GM18519 (cell line): Measurements from ENCODE around the gene SLFN5.
"Not testable (repeated sequence)": the region's sequence is repeated elsewhere in the genome, so short reads cannot be mapped to it uniquely, and the experiment has no call there.

Source experiments
- ATAC-seq: cut with Tn5 transposase; IDR thresholded peaks from one replicate; pipeline ENCODE4 v1.9.1; 2021; ENCODE audit warnings: mild to moderate bottlenecking, moderate library complexity; ENCODE audit not compliant: unreplicated experiment, low FRiP score

SLFN5 gene

DNA sequence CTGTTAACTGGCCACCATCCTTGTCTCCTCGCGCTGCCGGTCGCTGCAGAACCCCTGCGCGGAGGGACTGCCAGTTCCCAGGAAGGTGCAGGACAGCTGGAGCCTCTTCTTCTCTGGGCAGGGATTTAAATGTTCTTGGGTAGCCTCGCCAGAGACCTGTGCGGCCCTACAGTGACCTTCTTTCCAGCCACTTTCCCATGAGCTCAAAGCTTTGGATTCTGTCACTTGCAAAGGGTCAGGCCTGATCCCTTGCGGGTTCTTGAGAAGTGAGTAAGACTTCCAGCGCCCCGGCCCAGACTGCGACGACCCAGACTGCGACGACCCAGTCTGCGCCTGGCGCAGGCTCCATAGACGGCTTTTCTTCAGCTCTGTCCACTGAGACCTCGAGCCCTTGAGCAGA lies 1.4 kb upstream of the SLFN5 start:
- no peak for ATAC-seq

DNA sequence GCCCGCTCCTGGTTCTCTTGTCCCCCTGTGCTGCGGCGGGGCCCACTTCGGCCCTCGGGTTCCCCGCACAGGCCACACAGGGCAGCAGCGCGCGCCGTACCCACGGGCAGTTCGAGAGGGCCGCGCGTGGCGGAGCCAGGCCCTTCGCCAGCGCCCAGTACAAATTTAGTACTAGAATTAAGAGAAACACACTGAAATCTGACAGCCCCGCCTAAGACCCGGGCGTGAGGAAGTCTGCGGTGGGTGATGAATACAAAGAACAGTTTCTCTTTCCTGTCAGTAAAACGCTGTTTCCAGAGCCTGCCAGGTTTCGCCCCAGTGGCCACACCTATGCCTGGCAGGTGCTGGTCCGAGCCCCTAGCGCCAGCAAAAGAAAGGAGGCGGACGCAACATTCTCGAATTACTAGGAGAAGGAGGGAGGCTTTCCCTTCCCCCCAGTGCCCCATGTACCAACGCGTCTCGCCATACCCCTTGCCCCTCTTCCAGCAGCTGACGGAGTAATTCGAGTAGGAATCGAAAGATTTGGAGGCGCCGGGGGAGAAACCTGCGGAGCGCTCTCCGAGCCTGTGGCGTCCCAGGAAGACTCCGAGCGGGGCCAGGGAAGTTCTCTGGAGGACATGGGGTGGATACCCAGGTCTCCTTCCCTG lies 591 bp upstream of the SLFN5 start:
- no peak for ATAC-seq

DNA sequence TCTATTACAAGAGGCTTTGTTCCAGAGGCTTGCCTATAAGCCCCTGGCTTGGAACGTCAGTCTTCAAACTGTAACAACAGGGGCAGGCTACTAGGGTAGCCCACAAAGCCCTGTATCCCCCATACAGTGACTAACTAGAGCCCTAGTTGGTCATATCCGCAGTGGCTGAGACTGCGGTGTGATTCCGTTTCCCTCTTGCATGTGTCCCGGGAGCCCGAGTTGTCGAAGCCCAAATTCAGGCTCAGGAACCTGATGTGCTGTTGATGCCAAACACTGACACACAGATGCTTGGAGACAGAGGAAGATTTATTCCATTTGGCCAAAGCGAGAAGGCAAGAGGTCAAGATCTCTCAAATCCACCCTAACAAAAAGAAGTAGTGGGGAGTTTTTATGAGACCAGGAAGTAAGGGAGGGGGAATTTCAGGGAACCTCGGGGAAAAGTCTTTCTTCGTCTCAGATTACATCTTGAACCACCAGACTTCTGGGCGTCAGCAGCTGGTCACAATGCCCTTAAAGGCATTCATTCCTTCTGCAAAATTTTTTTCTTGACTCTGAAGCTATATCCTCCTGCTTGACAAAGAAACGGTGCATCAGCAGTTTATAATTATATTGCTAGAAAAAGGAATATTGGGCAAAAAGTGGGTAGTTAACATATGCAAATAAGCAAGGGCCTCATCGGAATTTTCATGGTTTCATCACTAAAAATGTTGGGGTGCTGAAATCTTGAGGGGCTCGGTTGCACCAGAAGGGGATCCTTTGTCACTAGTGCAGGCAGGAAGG lies 879 bp downstream of the SLFN5 start:
- ATAC-seq, result no peak

DNA sequence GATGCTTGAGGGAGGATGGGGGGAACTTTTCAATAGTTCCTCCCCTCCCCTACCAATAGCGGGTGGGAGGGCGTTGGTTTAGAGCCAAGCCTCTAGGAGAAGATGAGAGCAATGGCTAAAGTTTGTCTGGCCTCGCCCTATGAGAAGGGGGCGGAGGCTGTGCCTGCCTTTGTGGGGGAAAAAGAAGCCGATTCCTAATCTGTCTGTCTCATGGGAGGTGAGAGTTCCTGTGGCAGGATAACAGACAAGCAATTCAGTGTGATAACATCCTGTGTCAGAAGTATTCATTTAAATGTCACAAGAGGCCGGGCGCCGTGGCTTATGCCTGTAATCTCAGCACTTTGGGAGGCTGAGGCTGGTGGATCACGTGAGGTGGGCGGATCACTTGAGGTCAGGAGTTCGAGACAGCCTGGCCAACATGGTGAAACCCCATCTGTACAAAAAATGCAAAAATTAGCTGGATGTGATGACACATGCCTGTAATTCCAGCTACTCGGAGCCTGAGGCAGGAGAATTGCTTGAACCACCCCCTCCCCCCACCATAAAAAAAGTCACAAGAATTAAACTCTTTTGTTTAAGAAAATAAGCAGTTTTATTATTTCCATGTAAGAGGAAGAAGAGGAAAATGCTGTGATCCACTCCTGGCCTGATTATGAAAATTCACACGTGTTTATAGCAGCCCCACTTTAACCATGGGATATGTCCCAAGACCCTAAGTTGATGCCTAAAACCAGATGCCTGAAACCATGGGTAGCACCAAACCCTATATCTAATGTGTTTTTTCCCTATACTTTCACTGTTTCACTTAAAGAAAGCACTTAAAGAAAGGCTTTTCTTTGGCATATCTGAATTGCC lies 1.7 kb downstream of the SLFN5 start:
- peak; percentile 66 for ATAC-seq

DNA sequence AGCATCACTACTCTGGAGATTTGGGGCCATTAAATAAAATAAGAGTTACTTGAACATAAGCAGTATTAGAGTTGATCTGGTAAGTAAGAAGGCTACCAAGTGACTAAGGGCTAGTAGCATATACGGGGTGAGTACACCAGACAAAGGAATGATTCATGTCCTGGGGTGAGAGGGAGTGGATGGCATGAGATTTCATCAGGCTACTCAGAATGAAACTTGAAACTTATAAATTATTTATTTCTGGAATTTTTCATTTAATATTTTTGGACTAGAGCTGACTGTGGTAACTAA lies 2.3 kb downstream of the SLFN5 start:
- no peak for ATAC-seq

DNA sequence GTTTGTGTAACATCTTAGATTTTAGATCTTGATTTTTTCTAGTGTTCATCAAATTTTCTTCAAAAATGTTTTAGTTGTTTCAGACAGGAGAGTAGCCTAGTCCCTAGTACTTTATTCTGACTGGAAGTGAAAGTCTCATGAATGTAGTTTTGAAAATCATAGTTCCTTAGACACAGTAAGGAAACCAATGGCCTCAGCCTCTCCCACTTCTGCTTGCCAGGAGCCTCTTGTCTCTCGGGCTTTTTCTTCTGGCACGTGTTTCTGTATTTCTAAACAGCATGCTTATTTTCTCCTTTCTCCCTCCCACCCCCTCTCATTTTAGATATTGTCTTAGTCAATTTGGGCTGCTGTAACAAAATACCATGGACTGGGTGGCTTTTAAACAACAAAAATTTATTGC lies 9.8 kb downstream of the SLFN5 start:
- no peak for ATAC-seq

DNA sequence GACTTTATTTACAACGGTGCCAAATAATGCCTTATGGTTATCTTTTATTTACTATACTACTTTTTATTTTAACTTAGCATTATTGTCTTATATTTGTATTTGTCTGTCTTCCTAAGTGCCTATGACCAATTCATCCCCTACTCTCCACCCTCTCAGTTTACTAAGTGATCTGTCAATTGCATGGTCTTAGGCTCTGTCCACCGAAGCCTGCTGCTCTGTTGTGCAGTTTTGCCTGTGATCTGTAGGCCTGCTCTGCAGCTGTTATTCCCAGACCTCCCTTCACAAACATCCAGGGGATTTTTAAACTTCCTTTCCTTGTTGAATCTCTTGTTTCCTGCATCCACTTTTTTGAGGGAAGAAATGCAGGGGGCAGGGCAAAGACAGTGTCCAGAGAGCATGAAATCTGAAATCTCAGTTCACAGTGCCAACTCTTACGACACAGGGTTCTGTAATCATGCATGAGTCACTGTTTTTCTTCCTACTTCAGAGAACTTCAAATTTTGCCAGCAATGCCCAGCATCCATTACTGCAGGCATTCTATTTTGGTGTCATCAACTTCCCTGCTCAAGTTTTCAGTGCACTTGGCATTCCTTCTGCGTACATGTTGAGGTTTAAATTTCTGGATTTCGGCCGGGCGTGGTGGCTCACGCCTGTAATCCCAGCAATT lies 11.4 kb downstream of the SLFN5 start:
- ATAC-seq, result no peak

DNA sequence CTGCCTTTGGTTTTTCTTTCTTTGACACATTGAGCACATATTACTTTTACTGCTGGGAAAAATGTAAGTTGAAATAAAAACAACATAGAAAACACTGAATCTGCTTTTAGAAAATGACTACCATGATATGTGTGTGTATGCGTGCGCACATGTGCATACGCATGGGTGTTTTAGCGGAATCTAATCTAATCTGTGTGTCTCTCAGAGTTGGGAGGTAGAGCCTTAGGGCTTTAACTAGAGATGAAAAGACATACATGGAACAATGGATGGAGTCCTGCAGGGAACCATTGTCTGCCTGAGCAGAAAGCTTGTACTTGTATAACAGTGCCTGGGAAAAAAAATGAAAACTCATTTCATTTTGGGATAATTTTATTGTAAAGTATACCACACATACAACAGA lies 12.4 kb downstream of the SLFN5 start:
- no peak for ATAC-seq

DNA sequence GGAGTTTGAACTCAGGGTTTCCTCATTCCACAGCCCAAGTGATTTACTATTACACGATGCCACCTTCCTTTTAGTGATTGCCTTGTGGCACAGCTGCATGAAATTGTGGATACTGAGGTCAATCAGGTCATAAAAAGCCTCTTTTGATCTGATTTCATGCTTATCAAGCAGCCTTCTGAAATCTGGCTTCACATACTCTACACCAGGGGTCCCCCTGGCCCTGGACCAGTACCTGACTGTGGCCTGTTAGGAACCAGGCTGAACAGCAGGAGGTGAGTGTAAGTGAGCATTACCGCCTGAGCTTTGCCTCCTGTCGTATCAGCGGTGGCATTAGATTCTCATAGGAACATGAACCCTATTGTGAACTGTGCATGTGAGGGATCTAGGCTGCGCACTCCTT lies 13.8 kb downstream of the SLFN5 start:
- ATAC-seq, result no peak

DNA sequence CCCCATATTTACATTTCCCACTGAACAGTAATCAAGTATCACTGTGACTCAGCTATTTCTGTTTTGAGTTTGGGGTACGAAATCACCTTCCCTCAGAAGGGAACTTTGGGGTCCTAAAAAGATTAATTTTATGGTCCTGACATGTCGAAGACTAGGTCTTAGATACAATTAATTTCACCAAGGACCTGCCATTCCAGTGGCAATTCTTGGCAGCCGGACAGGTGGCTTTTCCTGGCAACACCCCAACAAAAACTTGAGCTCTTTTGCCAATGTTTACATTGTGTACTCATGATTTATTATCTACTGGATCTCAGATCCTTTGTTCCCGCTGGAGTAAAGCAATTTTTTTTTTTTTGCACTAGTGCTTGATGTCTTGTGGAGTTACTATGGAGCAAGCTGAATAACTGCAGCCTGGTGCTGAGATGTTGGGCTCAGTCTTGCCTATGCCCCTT lies 14.4 kb downstream of the SLFN5 start:
- ATAC-seq, result no peak

DNA sequence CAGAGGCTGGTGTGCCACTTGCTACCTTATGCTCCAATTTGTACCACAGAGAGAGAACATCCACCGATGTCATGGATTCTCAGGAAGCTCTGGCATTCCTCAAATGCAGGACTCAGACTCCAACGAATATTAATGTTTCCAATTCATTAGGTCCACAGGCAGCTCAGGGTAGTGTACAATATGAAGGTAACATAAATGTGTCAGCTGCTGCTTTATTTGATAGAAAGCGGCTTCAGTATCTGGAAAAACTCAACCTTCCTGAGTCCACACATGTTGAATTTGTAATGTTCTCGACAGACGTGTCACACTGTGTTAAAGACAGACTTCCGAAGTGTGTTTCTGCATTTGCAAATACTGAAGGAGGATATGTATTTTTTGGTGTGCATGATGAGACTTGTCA lies 16.1 kb downstream of the SLFN5 start:
- ATAC-seq, result no peak

DNA sequence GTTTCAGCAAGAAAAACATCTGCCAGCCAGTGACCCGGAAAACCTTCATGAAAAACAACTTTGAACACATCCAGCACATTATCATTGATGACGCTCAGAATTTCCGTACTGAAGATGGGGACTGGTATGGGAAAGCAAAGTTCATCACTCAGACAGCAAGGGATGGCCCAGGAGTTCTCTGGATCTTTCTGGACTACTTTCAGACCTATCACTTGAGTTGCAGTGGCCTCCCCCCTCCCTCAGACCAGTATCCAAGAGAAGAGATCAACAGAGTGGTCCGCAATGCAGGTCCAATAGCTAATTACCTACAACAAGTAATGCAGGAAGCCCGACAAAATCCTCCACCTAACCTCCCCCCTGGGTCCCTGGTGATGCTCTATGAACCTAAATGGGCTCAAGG lies 22.2 kb downstream of the SLFN5 start:
- no peak for ATAC-seq

DNA sequence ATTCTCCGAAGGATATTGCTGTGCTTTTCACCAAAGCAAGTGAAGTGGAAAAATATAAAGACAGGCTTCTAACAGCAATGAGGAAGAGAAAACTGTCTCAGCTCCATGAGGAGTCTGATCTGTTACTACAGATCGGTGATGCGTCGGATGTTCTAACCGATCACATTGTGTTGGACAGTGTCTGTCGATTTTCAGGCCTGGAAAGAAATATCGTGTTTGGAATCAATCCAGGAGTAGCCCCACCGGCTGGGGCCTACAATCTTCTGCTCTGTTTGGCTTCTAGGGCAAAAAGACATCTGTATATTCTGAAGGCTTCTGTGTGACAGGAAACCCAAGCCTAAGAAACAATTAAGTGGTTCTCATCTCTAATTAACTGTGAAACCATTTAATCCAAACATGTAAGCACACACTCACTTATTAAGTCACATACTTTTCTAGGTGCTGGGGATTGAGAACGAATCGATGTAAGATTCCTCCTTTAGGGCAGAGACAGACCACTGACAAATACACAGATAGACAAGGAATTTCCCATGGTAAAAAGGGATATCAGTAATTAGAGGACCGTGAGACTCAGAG lies 22.8 kb downstream of the SLFN5 start:
- no peak for ATAC-seq

DNA sequence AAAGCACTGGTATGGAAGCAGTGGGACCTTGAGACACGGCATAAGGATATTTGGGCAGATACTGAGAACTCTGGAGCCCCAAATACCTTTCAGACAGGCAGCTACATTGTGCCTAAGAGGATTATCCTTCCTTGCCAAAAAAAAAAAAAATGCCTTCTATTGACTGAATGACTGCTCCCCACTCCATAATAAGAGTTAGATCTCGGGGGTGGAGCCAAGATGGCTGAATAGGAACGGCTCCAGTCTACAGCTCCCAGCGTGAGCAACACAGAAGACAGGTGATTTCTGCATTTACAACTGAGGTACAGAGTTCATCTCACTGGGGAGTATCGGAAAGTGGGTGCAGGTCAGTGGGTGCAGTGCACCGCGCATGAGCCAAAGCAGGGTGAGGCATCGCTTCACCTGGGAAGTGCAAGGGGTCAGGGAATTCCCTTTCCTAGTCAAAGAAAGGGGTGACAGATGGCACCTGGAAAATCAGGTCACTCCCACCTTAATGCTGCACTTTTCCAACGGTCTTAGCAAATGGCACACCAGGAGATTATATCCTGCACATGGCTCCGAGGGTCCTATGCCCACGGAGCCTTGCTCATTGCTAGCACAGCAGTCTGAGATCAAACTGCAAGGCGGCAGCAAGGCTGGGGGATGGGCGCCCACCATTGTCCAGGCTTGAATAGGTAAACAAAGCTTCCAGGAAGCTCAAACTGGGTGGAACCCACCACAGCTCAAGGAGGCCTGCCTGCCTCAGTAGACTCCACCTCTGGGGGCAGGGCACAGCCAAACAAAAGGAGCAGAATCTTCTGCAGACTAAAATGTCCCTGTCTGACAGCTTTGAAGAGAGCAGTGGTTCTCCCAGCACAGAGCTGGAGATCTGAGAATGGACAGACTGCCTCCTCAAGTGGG lies 31.5 kb downstream of the SLFN5 start:
- not testable (repeated sequence) for ATAC-seq

DNA sequence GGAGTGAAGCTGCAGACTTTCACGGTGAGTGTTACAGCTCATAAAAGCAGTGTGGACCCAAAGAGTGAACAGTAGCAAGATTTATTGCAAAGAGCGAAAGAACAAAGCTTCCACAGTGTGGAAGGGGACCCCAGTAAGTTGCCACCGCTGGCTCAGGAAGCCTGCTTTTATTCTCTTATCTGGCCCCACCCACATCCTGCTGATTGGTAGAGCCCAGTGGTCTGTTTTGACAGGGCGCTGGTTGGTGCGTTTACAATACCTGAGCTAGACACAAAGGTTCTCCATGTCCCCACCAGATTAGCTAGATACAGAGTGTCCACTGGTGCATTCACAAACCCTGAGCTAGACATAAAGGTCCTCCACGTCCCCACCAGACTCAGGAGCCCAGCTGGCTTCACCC lies 35.6 kb downstream of the SLFN5 start:
- ATAC-seq, result not testable (repeated sequence)

DNA sequence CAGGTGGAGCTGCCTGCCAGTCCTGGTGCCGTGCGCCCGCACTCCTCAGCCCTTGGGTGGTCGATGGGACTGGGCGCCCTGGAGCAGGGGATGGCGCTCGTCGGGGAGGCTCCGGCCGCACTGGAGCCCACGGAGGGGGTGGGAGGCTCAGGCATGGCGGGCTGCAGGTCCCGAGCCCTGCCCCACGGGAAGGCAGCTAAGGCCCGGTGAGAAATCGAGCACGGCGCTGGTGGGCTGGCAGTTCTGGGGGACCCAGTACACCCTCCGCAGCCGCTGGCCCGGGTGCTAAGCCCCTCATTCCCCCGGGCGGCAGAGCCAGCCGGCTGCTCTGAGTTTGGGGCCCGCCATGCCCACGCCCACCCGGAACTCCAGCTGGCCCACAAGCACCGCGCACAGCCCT lies 36.0 kb downstream of the SLFN5 start:
- ATAC-seq, result not testable (repeated sequence)

DNA sequence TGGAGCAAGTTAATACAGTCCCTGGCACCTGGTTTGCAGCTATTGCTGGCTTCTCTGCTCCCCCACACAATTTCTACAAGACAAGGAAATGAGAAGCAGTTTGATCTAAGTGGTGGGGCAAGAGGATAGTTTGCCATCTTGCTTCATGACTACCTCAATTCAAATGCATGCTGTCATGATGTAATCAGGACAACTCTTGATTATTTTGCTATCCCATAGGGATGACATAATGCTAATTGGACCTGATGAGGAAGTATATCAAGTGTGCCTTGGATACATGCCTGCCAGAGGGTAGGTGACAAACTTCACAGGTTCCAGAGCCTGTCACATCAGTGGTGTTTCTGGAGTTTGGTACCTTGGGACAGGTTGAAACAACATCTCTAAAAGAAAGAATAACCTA lies 40.9 kb downstream of the SLFN5 start:
- no peak for ATAC-seq

DNA sequence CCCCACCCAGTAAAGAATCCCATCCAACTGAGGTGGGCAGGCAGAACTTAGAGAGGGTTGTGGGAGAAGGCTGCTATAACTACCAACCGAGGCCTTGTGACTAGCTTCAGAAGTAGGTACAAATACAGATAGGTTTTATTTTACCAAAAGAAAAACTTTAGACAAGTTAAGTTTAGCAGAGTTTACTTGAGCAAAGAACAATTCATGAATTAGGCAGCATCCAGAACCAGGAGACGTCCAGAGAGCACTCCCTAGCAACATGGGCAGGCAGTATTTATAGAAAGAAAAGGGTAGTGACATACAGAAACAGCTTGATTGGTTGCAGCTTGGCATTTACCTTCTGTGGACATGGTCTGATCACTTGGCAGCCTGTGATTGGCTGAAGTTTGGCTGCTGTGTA lies 42.1 kb downstream of the SLFN5 start:
- no peak for ATAC-seq

DNA sequence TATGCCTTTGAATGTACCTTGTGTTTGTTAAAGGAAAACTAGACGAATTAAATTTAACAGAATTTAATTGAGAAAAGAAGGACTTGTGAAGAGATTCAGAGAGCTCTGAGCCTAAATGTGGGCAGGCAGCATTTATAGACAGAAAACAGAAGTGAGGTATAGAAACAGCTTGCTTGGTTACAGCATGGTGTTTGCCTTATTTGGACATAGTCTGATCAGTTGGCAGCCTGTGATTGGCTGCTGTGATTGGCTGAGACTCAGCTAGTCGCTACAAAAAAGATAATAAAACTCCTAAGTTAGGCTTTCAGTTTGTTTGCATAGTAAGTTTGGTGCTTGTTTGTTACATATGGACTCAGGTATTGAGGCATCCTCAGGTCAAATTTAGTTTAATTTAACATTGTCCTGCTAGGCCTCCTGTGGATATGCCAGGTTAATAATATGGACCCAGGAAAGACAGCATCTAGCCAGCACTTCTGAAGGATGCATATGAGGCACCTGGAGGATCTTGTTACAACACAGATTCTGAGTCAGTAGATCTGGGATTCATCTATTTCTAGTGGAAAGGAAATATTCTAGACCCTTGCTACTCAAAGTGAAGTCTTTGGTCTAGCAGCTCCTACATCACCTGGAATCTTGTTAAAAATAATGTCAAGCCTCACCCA lies 43.4 kb downstream of the SLFN5 start:
- peak; percentile 71 for ATAC-seq
